HG03460 (cell line): ENCODE results near the gene AIF1.

Experiments used
- ATAC-seq: cut with Tn5 transposase; IDR thresholded peaks from one replicate; pipeline ENCODE4 v1.9.1; 2021; ENCODE audit not compliant: unreplicated experiment

AIF1 gene

GRCh38 chr6:31614684-31615578, at the start of gene AIF1:
AIF1 (plus strand) TSS chr6:31615234; CDS start chr6:31615330, 96 bp downstream.
- no peak for ATAC-seq

GRCh38 chr6:31567531-31568370, 47.3 kb upstream of the AIF1 start:
- ATAC-seq = no peak

- peak; percentile 56 for ATAC-seq
These were observed 46.5 kb upstream of the AIF1 start for GRCh38 chr6:31568537-31568961.

GRCh38 chr6:31569861-31570536, 45.0 kb upstream of the AIF1 start:
- ATAC-seq = no peak

GRCh38 chr6:31572041-31572911, 42.8 kb upstream of the AIF1 start, which contains the start of gene LTA:
LTA (plus strand) TSS chr6:31572289; CDS start chr6:31572743, 454 bp downstream.
- ATAC-seq = peak; percentile 38

- no peak for ATAC-seq
These were observed 41.6 kb upstream of the AIF1 start for GRCh38 chr6:31573239-31574105.

- ATAC-seq = no peak
These were observed 40.6 kb upstream of the AIF1 start for GRCh38 chr6:31574106-31575061.

- ATAC-seq = no peak
These were observed 39.6 kb upstream of the AIF1 start, which contains the start of gene TNF for GRCh38 chr6:31575335-31575901. TNF (plus strand) TSS chr6:31575565; CDS start chr6:31575742, 177 bp downstream.

GRCh38 chr6:31575952-31576685, 38.9 kb upstream of the AIF1 start:
- no peak for ATAC-seq

- ATAC-seq = no peak
These were observed 38.0 kb upstream of the AIF1 start for GRCh38 chr6:31576897-31577578.

- no peak for ATAC-seq
These were observed 37.5 kb upstream of the AIF1 start for GRCh38 chr6:31577579-31577966.

- ATAC-seq = no peak
These were observed 36.6 kb upstream of the AIF1 start for GRCh38 chr6:31578184-31579118.

GRCh38 chr6:31579119-31579505, 35.9 kb upstream of the AIF1 start:
- ATAC-seq = no peak

GRCh38 chr6:31579546-31580437, 35.2 kb upstream of the AIF1 start:
- ATAC-seq = no peak

GRCh38 chr6:31580438-31580740, 34.6 kb upstream of the AIF1 start:
- ATAC-seq = no peak
